Mammary epithelial cell (primary cell): Measurements from ENCODE around the gene CAP1.

Experiments
- CTCF ChIP-seq, 2 donors: IDR thresholded peaks in 1 of 2; conservative IDR thresholded peaks in 1 of 2; 2 replicates each; pipeline ENCODE4 v1.5.1; 2011 to 2012; ENCODE audit warnings: inconsistent platforms in 2 of 2, low read length in 2 of 2, mild to moderate bottlenecking in 2 of 2, control low read depth in 1 of 2, low read depth in 1 of 2; ENCODE audit not compliant: insufficient read depth in 1 of 2; ENCODE audit errors: extremely low read depth in 1 of 2
- EZH2 ChIP-seq: IDR thresholded peaks from 2 replicates; pipeline ENCODE4 v1.6.1; 2012; ENCODE audit warnings: low read length, inconsistent platforms, borderline replicate concordance

GRCh38 chr1:40049725-40050124 is 9.2 kb downstream of the CAP1 start:
- TF ChIP-seq CTCF (conservative IDR thresholded peaks at IDR 0.05 in 1 of 2, IDR thresholded peaks at IDR 0.05 in 1 of 2; ENCODE audit: extremely low read depth in 1 of 2, insufficient read depth in 1 of 2, low read depth in 1 of 2, low read length in 2 of 2) (no peak), EZH2 (no peak)
